WTC11 (cell line): ENCODE measurements around the gene RRP1. TPM values are rescaled to one million over a fixed set of nuclear protein-coding genes. Genes with fewer than 3 reads are reported as not detected.

ENCODE experiments used
- ATAC-seq: fragments of 200-7000 bp; cut with Tn5 transposase; 2 replicates; pipeline ENCODE4 v1.10.0; 2021; ENCODE audit warnings: mild to moderate bottlenecking, moderate library complexity
- CTCF ChIA-PET: fragments of 300-600 bp; sonication (Branson Sonifier 250); formaldehyde crosslinking; loops from one replicate; lab custom pipeline; 2021; ENCODE audit warnings: antibody characterized with exemption; lab: Charles Lee
- POLR2A ChIA-PET: fragments of 350-600 bp; sonication (Branson Sonifier 250); formaldehyde crosslinking; loops from one replicate; lab custom pipeline; 2021; ENCODE audit warnings: antibody characterized with exemption; lab: Charles Lee
- DNase-seq: peaks from one replicate; pipeline ENCODE4 v3.0.0; 2021; ENCODE audit warnings: low spot score
- H3K27ac Mint-ChIP-seq: 2 replicates; pipeline ENCODE4 v1.8.0; 2021; ENCODE audit warnings: mixed read lengths
- H3K27me3 Mint-ChIP-seq: 2 replicates; pipeline ENCODE4 v1.8.0; 2021; ENCODE audit warnings: low read depth, mild to moderate bottlenecking, moderate library complexity, mixed read lengths
- H3K36me3 Mint-ChIP-seq: 2 replicates; pipeline ENCODE4 v1.8.0; 2021; ENCODE audit warnings: mixed read lengths
- H3K4me1 Mint-ChIP-seq: 2 replicates; pipeline ENCODE4 v1.8.0; 2022; ENCODE audit warnings: mixed read lengths
- H3K4me3 Mint-ChIP-seq: 2 replicates; pipeline ENCODE4 v1.8.0; 2021; ENCODE audit warnings: mild to moderate bottlenecking, moderate library complexity, mixed read lengths
- H3K9me3 Mint-ChIP-seq: 2 replicates; pipeline ENCODE4 v1.8.0; 2021; ENCODE audit warnings: mixed read lengths
- ATF6 ChIP-seq: sonication (generic); formaldehyde crosslinking; IDR thresholded peaks from 2 replicates; pipeline ENCODE4 v1.8.1; 2023; ENCODE audit warnings: mild to moderate bottlenecking, missing genetic modification reagents
- CREB1 ChIP-seq: sonication (generic); formaldehyde crosslinking; IDR thresholded peaks from 2 replicates; pipeline ENCODE4 v1.8.0; 2023; ENCODE audit warnings: mild to moderate bottlenecking, missing genetic modification reagents
- E2F4 ChIP-seq: sonication (generic); formaldehyde crosslinking; IDR thresholded peaks from 2 replicates; pipeline ENCODE4 v1.8.1; 2022; ENCODE audit warnings: low read depth, mild to moderate bottlenecking, moderate library complexity, missing genetic modification reagents, borderline replicate concordance
- ERG ChIP-seq: fragments of 250-450 bp; sonication (Bioruptor Pico); IDR thresholded peaks from 2 replicates; pipeline ENCODE4 v1.8.0; 2021; ENCODE audit warnings: mild to moderate bottlenecking
- ETV6 ChIP-seq: sonication (generic); formaldehyde crosslinking; IDR thresholded peaks from 2 replicates; pipeline ENCODE4 v1.8.1; 2022; ENCODE audit warnings: mild to moderate bottlenecking, missing genetic modification reagents
- FOXK1 ChIP-seq: sonication (generic); formaldehyde crosslinking; IDR thresholded peaks from 2 replicates; pipeline ENCODE4 v1.8.0; 2022; ENCODE audit warnings: mild to moderate bottlenecking, moderate library complexity, missing genetic modification reagents
- HMGA2 ChIP-seq: fragments of 250-450 bp; sonication (Bioruptor Pico); IDR thresholded peaks from 2 replicates; pipeline ENCODE4 v1.4.0; 2021; ENCODE audit warnings: mild to moderate bottlenecking, moderate library complexity
- HMGXB4 ChIP-seq: sonication (generic); formaldehyde crosslinking; IDR thresholded peaks from 2 replicates; pipeline ENCODE4 v1.8.1; 2023; ENCODE audit warnings: mild to moderate bottlenecking, moderate library complexity, missing genetic modification reagents
- MAX ChIP-seq: sonication (generic); formaldehyde crosslinking; IDR thresholded peaks from 2 replicates; pipeline ENCODE4 v1.8.0; 2022; ENCODE audit warnings: mild to moderate bottlenecking, missing genetic modification reagents
- NFATC4 ChIP-seq: fragments of 250-450 bp; sonication (Bioruptor Pico); IDR thresholded peaks from 2 replicates; pipeline ENCODE4 v1.9.0; 2021; ENCODE audit warnings: mild to moderate bottlenecking
- NFYB ChIP-seq: sonication (generic); formaldehyde crosslinking; conservative IDR thresholded peaks from 2 replicates; pipeline ENCODE4 v1.8.0; 2022; ENCODE audit warnings: low read depth, missing genetic modification reagents
- NR2C2 ChIP-seq: sonication (generic); formaldehyde crosslinking; IDR thresholded peaks from 2 replicates; pipeline ENCODE4 v1.8.0; 2022; ENCODE audit warnings: mild to moderate bottlenecking, missing genetic modification reagents
- PREB ChIP-seq: sonication (generic); formaldehyde crosslinking; IDR thresholded peaks from 2 replicates; pipeline ENCODE4 v1.8.1; 2022; ENCODE audit warnings: mild to moderate bottlenecking, missing genetic modification reagents, moderate library complexity, borderline replicate concordance
- PRRX2 ChIP-seq: fragments of 250-450 bp; sonication (Bioruptor Pico); IDR thresholded peaks from 2 replicates; pipeline ENCODE4 v1.8.0; 2021; ENCODE audit warnings: mild to moderate bottlenecking
- SMAD3 ChIP-seq: sonication (generic); formaldehyde crosslinking; IDR thresholded peaks from 2 replicates; pipeline ENCODE4 v1.8.0; 2022; ENCODE audit warnings: missing genetic modification reagents, mild to moderate bottlenecking, borderline replicate concordance
- TCF7 ChIP-seq: sonication (generic); formaldehyde crosslinking; IDR thresholded peaks from 2 replicates; pipeline ENCODE4 v1.8.0; 2022; ENCODE audit warnings: mild to moderate bottlenecking, low read depth, missing genetic modification reagents, moderate library complexity
- USF2 ChIP-seq: sonication (generic); formaldehyde crosslinking; IDR thresholded peaks from 2 replicates; pipeline ENCODE4 v1.8.1; 2023; ENCODE audit warnings: mild to moderate bottlenecking, missing genetic modification reagents, moderate library complexity
- ZBTB21 ChIP-seq: sonication (generic); formaldehyde crosslinking; IDR thresholded peaks from 2 replicates; pipeline ENCODE4 v1.8.1; 2023; ENCODE audit warnings: mild to moderate bottlenecking, missing genetic modification reagents, borderline replicate concordance
- ZBTB43 ChIP-seq: sonication (generic); formaldehyde crosslinking; IDR thresholded peaks from 2 replicates; pipeline ENCODE4 v1.8.1; 2023; ENCODE audit warnings: mild to moderate bottlenecking, missing genetic modification reagents
- ZNF232 ChIP-seq: sonication (generic); formaldehyde crosslinking; IDR thresholded peaks from 2 replicates; pipeline ENCODE4 v1.8.0; 2022; ENCODE audit warnings: mild to moderate bottlenecking, missing genetic modification reagents
- ZNF317 ChIP-seq: sonication (generic); formaldehyde crosslinking; IDR thresholded peaks from 2 replicates; pipeline ENCODE4 v1.8.1; 2023; ENCODE audit warnings: low read depth, mild to moderate bottlenecking, moderate library complexity, missing genetic modification reagents, borderline replicate concordance
- ZNF396 ChIP-seq: fragments of 250-450 bp; sonication (Bioruptor Pico); IDR thresholded peaks from 2 replicates; pipeline ENCODE4 v1.8.0; 2021; ENCODE audit warnings: mild to moderate bottlenecking, moderate library complexity, borderline replicate concordance
- total RNA-seq: library from RNA; stranded (reverse); gene quantifications from 3 replicates; pipeline ENCODE4 v1.2.3, GENCODE V29; 2021

The RRP1 gene
- total RNA-seq, 1 experiment from 2014 or later = 53.0 TPM

GRCh38 chr21:43801006-43801783 is 11.8 kb downstream of the RRP1 start (continued):
- TF ChIP-seq FOXK1 (CRISPR knock-in tag) (no peak), E2F4 (CRISPR knock-in tag) (no peak), NR2C2 (CRISPR knock-in tag) (no peak), HMGXB4 (CRISPR knock-in tag) (no peak), NFYB (CRISPR knock-in tag) (no peak), ZBTB21 (CRISPR knock-in tag) (no peak), NFATC4 (CRISPR knock-in tag) (no peak), ZNF396 (CRISPR knock-in tag) (no peak), ATF6 (no peak)

- TF ChIP-seq USF2 (CRISPR knock-in tag) (no peak), CREB1 (CRISPR knock-in tag) (no peak), ERG (CRISPR knock-in tag) (no peak), ZNF317 (CRISPR knock-in tag) (no peak), ZNF232 (CRISPR knock-in tag) (no peak), HMGA2 (CRISPR knock-in tag) (no peak), ETV6 (CRISPR knock-in tag) (no peak), PREB (CRISPR knock-in tag) (no peak), MAX (CRISPR knock-in tag) (no peak), ZBTB43 (CRISPR knock-in tag) (no peak), SMAD3 (CRISPR knock-in tag) (no peak), PRRX2 (CRISPR knock-in tag) (no peak), TCF7 (CRISPR knock-in tag) (no peak)
- Mint-ChIP-seq H3K4me1 (no peaks in the 10 kb centered on the region), H3K4me3 (no peak overlapping the region), H3K27me3 (no peaks in the 10 kb centered on the region), H3K36me3 (peaks cover 45% of the 10 kb centered on the region), H3K27ac (no peak overlapping the region), H3K9me3 (no peaks in the 10 kb centered on the region)
- no peak for ATAC-seq
- no peak for DNase-seq
- CTCF ChIA-PET = no interaction called here
- POLR2A ChIA-PET = no interaction called here
Measured at GRCh38 chr21:43802713-43803313, 13.4 kb downstream of the RRP1 start.
